ENCODE measurements around the gene CACNA2D1.

The CACNA2D1 gene

DNA sequence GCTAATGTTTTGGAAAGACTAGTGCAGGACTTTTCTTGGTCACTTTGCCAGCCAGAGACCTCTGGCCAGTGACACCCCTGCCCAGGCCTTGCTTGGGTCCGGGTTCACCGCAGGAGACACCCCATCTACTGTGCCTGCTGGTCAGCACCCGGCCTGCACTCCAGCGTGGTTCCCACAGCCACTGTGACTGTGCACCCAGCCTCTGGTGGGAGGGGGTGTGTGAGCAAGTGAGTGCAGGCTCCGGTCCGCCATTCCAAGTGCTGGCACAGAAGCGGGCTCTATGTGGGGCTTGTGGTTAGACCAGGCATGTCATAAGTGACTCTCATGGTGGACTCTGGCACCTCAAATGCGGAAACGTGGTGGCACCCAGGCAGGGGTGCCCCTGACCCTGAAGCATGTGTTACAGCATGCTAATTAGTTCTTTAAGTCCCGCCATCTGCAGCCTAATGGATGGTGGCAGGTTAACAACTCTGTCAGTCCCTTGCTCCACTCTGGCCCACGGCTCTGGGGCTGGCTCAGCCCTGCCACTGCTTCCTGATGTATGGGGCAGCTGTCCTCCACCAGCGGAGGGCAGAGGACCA, 361.8 kb downstream of the CACNA2D1 start:
- DNase-seq, result no peak

DNA sequence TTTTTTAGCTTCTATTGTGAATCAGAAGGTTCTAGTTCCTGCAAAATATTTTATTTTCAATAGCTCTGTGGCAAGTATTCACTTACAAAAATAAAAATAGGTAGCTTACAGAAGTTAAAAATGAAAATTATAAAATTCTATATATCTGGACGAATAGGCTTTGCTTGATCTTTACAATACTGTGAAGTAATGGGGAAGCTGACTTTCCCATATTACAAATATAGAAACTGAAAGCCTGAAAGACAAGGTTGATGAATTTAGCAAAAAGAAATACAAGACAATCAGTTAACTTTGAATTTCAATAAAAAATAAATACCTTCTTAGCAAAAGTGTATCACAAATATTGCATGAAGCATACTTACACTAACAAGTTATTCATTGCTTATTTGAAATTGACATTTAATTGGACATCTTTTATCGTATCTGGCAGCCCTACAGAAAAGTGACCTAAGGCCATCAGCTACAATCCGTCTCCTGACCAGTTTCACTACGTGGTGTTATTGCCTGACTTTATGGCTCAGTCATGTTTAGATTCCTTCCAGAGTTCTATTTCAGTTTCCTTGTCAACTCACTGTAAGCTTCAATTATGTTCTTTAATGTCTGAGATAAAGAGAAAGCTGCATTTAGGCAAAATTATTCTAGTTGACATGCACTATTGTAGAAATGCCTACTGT, 363.2 kb downstream of the CACNA2D1 start:
- DNase-seq, result no peak

DNA sequence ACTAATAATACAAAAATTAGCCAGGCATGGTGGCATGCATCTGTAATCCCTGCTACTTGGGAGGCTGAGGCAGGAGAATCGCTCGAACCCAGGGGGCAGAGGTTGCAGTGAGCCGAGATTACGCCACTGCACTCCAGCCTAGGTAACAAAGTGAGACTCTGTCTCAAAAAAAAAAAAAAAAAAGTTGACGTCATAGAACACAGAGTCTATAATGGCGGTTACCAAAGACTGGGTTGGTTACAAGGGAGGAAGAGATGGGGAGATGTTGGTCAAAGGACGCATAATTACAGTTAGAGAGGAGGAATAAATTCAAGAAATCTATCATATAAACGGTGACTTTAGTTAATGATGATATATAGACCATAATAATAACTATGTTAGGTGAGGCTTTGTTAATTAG, 364.1 kb downstream of the CACNA2D1 start:
- DNase-seq, result no peak

DNA sequence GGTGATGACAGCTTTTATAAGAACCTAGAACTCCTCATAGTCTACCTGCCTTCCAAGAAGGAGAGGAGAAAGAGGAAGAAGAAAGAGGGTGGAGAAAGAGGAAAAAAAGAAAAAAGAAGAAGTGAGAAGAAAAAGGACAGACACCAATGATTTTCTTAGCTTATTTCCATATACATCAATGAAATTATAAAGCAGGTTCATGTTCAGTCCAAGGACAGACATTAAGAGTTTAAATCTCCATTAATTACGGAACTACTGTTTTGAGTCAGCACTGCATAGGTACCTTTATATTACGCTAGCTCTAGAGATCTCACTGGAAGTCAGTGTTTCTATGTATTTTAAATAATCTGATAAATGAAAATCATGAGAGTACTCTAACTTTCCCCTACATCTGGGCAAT, 364.8 kb downstream of the CACNA2D1 start:
- no peak for DNase-seq

DNA sequence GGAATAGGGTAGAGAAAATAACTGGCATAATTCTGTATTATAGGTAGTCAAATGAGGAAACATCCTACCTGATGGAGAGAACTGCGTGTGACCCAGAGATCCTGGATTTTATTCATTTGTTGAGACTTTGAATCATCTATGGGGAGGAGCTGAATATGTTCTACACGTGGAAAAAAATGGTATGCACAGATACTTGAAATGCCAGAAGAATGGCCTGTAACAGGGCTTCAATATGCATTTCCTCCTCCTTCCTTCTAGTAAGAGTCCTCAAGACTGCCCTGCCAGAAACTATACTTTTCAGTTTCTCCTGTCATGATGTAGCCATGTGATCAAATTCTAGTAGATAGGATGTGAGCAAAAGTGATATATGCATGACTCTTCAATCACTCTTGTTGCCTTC, 372.1 kb downstream of the CACNA2D1 start:
- no peak for DNase-seq

DNA sequence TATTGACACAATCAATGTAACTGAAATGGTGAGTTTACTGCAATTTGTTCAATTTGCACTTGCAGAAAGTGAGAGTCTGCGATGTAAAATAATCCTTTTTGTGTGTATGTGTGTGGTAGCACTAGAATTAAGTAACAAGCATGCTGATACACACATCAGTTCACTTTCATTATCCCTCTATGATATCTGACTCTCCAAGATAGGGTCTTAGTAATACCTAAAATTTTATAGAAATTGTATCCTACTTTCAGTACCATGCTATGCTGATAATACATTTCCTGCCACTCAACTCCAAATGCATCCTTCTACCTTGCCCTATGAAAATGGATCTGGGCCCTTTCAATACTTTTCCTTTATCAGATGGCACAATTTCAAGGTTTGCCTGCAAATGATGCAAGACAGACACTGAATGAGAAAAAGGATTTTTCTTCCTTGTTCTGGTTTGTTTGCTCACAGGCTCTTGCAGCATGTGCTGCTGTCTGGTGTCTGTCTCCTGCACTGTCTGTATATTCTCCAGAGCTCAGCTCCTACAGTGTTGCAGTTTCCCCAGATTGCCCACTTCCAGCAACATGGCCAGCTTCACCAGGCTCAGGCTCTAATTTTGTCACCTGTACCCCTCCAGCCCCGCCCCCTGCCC, 375.8 kb downstream of the CACNA2D1 start:
- DNase-seq, result no peak

DNA sequence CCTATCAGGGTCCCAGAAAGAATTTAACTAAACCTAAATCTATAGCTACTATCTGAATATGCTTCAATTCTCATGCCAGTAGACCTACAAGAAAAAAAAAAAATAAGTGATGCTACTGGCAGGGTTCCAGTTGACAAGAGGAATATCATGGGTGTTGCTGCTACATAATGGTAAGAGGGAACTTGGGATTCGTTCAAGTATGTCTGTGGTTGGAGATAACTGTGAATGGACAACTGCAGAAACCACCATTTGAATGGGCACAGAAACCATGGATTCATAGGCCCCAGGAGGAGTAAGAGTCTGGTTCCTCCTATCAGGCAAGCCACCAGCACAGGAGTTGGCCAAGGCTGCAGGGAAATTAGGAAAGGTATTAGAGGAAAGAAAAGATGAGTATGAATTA, 386.1 kb downstream of the CACNA2D1 start:
- no peak for DNase-seq

DNA sequence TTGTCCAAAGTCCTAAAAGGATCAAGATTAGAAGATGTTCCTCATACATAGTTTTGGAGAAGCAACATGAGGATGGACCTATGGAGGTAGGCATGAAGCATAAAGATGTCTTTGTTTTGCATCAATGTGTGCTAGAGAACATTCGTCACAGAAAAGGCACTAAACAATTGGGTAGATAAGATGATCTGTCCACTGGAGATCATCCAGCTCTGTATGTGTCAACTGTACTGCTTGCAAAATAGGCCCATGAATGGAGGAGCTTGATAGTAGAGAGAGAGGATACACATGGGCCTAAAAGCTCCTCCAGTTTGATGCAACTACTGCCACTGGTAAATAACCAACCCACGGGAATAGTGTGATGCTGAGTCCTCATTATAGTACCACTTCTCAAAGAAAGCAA, 387.3 kb downstream of the CACNA2D1 start:
- no peak for DNase-seq

DNA sequence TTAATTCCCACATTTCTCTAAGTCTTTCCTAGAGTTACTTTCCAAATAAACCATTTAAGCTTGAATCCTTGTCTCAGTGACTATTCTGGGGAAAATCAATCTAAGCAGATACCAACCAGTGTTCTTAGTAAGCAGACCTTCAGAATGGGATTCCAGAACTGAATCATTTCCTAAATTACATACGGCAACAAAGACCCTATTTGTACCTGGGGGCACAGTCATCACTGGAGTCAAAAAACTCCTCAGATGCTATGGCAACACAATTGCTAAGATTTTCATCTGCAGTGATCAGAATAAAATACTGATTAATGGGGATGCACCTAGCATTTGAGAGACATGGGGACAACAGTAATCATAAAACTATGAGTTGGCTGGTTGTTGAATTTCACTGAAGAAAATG, 389.0 kb downstream of the CACNA2D1 start:
- DNase-seq, result no peak

DNA sequence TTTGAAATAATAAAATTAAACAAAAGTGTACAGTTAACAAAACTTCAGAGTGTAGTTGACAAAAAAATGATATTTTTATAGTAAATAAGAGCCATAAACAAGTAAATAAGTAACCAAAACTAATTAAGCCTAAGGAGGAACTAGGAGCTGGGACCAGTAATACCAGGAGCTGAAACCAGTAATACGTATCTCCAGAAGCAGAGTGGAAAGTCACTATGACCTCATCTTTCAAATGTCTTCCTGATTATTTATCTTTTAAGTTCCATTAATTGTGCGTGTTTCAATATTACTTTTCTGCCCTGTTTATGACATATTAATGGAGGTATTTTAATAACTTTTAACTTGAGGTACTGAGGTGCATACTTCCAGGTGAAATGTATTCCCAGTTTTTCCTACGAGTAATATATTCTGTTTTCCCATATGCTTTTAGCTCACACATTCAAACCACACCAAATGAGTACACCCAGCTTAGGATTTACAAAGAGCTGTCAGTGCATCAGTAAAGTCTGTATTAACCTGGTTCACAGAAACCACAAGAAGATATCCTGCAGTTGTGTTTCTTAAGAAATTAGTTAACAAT, 390.0 kb downstream of the CACNA2D1 start:
- no peak for DNase-seq

DNA sequence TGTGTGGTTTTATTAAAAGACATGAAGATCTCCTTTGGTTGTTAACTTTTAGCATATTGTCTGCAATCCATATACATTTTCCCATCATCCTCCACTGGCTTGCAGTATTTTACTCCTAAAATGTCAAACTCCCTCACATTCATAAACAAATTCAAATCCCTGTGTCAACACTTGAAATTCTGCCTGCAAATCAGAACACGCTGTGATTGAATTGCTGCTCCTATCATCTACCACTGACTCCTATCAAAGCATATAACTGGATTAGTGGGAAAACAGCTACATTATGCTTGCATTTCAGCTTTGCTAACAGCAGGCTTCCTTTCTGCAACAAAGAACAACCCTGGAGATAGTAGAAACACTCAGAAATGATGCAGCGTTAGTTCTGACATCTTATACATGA, 392.0 kb downstream of the CACNA2D1 start:
- no peak for DNase-seq

DNA sequence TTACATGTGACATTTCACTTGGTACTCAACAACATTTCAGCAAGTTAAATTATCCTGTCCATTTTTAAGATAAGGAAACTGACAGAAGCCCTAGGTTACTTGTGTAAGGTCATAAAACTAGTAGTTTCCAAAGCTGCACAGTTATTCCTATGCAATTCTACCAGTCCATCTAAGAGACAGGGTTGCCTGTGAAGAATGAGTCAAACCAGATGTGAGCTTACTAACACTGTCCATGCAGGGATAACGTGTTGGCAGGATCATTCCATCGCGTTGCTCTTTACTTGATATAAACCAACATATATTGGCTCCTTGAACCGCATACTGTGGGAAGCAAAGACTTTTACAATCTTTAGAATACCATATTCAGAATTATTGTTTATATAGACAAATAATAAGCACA, 392.8 kb downstream of the CACNA2D1 start:
- no peak for DNase-seq

DNA sequence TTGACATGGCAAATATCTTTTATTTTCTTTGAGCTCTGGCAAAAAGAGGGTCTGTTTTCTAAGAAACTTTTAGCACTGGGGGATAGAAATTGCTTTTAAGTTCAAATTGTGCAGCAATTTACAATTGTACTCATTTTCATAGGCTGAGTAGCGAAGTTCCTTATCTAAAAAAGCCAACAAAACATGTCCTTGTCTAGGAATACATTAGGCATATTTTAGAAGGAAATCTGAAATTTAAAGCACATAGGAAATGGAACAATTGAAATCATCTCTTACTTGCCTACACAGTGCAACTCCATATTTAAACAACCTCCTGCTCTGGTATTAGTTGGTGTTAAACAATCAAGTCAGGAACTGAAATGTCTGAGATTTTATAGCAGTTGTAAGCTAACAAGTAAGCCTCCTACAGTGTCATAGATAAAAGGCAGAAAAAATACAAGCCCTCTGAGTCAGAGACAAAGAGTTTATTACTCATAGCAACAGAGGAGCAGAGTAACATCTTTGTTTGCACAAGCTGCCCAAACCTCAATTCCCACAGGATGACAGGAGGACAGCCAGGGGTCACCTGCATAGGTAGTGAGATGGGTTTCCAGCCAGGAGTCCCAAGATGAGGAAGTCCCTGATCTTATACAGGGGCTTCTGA, 393.6 kb downstream of the CACNA2D1 start:
- DNase-seq, result no peak

DNA sequence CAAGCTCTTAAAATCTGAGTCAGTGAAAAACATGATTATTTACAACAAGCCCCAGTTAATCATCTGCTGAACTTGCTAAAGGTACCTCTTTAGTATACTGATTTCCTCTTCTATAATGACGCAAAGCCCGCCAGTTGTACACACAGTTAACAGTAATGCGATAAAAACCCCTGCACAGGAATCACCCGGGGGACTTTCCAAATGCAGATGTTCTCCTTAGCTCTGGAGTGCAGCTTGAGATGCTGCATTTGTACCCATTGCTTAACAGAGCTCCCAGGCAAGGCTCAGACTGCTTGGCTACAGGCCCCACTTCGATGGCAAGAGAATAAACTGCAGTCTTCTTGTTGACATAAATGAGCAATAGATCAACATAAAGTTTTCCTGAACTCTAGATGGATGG, 394.1 kb downstream of the CACNA2D1 start:
- DNase-seq, result no peak

DNA sequence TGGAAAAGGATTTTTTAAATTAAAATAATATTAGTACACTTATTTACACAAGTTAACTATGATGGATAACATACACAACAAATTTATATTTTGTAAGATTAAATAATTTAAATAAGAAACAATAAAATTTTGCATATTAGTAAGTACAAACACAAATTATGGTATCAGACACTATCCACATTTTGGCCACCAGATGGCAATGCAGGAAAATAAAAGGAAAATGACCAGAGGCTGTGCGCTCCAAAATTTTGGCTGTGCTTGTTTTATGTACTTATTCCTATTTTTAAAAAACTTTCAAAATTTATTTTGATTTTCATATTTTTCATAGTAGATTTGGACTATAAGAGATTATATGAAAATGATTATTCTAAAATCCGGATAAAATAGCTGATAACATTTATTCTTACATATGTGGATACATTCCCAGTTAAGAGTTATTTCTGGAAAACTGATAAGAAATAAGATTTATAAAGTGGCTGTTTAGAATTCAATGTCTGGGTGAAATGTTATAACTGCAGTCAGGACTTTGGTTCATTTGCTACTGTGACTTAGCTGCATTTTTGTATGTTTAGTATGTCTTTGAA, 399.0 kb downstream of the CACNA2D1 start:
- DNase-seq, result no peak

DNA sequence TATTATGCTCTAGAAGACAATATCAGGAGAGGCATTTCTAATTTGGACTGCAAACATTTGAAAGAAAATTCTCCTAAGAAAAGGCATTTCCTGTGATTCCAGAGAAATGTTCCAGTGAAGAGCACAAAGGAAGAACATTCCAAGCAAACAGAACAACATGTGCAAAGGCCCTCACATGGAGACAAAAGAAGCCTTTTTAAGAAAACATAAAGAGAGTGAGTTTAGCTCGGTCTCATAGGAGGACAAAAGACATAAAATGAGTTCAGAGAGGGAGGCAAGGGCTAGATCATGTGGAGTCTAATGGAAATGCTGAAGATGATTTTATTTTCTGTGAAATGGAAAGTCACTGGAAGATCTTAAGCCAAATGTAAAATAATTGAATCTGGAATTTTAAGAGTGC, 404.0 kb downstream of the CACNA2D1 start:
- no peak for DNase-seq

DNA sequence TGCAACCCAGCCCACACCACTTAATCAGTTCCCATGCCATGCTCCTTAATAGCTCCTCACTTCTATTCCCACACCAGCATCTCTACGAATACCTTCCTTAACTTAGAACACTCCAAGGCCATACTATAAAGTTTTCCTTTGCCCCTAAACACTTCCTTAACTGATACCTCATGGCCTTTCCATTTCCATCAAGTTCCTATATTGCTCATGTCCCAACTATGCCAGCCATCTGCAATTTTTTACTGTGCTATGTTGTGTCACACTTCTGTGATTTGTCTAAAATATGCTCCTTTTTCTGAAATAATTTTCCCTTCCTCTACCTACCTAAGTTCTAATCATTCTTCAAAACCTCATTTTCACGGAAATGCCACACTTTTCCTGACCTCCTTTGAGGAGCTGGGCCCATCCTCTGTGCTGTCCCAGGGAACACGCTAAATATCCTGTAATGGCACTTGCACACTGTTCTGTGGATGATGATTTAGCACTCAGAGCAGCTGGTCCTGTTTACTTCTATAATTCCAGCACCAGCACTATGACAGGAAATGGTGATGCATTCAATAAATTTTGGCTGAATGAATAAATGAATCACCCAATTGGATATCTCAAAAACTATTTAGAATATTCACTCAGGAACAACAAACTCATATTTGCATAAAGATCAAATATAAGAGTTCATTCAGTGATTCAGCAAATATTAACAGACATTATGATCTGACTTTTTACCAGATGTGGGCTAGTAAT, 407.3 kb downstream of the CACNA2D1 start:
- no peak for DNase-seq

DNA sequence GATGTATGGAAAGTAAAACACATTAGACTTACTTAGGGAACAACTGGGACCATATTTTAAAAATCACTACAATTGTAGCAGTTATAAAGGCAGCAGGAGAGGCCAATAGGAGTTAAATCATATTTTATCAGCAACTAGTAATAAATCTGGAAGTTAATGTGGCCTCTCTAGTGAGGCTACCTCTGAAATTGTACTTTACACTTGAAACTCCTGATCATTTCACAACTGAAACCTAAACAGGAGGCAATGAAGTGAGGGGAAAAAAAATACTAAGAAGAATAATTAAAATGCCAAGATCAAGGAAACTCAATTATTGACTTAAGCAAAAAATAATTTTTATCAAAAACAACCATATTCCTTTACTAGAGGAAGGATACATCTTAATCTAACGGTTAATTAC, 408.1 kb downstream of the CACNA2D1 start:
- DNase-seq, result no peak

DNA sequence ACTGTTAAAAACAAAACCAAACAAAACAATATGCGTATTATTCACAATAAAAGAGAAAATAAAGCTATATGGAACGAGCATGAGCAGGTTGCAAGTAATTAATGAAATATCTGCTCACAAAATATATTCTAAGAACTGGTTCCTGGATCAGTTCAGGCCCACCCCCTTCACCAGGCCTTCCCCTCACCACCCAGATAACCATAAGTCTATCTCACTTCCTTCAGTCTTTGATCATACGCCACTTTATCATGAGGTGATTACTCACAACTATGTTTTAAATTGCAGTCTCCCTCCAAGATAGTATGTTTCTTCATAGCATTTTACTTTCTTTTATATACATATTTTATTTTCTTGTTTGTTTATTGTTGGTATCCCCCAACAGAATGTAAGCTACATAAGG, 410.7 kb downstream of the CACNA2D1 start:
- no peak for DNase-seq

DNA sequence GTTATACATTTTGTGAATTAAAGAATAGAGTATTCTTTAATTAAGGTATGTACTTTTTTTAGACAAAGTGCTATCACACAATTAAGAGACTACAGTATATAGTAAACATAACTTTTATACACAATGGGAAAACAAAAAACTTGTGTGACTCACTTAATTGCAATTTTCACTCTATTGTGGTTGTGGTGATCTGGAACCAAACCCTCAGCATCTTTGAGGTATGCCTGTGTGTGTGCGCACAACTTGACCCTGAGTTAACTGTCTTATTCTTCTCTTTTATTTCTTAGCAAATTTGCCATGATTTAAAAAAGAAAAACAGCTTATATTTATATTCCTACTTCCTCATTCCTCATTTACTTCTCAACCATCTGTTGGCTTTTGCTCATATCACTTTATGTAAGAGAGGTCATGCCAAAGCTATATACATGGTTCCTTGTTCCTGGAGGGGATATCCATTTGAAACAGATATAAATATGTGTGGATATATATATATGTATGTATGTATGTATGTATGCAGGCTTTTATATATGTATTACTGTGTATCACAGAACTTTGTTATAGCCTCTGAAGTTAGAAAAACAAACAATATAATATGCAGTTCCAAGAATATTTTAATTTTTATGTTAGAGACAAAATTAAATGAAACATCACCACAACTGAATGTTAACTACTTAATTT, 414.2 kb downstream of the CACNA2D1 start:
- DNase-seq, result no peak

DNA sequence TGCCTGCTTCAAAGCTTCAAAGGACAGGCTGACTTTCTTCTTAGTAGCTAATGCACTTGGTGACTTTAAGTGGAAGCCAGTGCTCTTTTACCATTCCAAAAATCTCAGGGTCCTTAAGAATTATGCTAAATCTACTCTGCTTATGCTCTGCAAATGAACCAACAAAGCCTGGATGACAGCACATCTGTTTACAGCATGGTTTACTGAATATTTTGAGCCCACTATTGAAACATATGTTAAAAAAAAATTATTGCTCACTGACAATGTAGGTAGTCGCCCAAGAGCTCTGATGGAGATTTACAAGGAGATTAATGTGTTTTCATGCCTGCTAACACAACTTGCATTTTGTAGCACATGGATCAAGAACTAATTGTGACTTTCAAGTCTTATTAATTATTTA, 415.5 kb downstream of the CACNA2D1 start:
- no peak for DNase-seq

DNA sequence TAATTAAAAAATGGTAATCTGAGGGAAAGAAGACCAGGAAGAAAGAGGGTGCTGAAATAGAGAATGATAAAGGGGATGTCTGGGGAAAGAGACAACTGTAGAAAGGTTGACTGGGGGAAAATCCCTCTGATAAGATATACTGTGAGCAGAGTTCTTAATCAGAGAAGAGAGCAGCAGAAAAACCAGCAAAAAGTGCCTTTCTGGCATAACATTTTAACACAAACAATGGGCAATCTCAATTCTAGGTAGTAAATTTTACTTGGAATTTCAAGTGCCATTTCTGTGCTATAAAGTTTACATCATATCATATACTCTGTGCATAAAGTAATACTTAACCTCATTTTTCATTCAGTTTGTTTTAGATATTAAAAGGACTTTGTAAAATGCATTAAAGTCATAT, 421.9 kb downstream of the CACNA2D1 start:
- no peak for DNase-seq
